Measurements from ENCODE around the gene SCO2. TPM values are rescaled to one million over a fixed set of nuclear protein-coding genes. Genes with fewer than 3 reads are reported as not detected.
A peak's percentile ranks its signal among the peaks of the same experiment; 100 is the strongest.

SCO2 gene
- total and polyA plus RNA-seq, 2 of the 13 experiments (the other 11 are each of a cell fraction or from before 2014, with no cell fraction given): 0.32 to 3.7 TPM

DNA sequence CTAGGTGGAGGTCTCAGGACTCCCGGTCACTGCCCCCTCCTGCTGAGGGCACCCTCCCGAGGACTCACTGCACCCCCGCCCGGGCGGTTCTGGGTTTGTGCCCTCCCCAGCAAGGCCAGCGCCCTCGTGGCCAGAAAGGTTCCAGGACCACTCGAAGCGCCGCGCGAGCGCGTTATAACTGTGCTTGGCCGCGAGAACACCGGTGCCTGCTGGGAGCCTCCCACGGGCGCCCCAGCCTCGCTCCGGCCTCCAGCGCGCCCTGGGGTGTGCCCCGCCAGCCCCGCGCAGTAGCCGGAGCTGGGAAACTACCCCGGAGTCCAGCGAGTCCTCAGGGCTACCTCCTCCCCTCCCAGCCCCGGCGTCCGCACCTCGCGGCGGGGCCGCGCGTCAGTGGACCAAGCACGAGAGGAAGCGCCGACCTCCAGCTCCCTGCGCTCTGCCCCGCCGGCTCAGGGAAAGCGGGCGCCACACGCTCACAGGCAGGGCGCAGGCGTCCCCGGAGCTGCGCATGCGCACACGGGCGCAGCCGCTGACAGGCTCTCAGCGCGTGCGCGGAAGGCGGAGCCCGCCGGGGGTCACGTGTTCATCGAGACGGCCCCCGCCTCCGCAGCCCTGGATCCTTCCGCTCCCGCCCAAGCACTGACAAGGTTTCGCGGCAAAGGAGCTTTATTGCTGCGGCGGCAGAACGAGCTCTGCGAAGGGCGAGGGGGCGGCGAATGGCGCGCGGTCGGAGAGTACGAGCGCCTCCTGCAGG is at the start of gene SCO2 (continued):
- TF ChIP-seq ZNF407 (CRISPR knock-in tag; IDR thresholded peaks at IDR 0.05; ENCODE audit: not compliant biosample characterization): peak; percentile 91
- TF ChIP-seq ZNF12 (CRISPR knock-in tag; IDR thresholded peaks at IDR 0.05): peak; percentile 74; the same call in 1 of the 2 replicates
- no peak; the same call in 1 of the 2 replicates for TF ChIP-seq ETS1 (CRISPR knock-in tag; IDR thresholded peaks at IDR 0.05)
- TF ChIP-seq RBM39 (IDR thresholded peaks at IDR 0.05; ENCODE audit: low read depth, low read length, poor library complexity, severe bottlenecking): peak; percentile 67
- TF ChIP-seq HIVEP1 (CRISPR knock-in tag; IDR thresholded peaks at IDR 0.05): peak; percentile 87
- TF ChIP-seq NCOA5 (CRISPR knock-in tag; IDR thresholded peaks at IDR 0.05): no peak
- peak; percentile 23 for TF ChIP-seq YY1 (IDR thresholded peaks at IDR 0.05; ENCODE audit: insufficient read depth, insufficient replicate concordance, low read depth, low read length)
- no peak for TF ChIP-seq ZNF879 (CRISPR knock-in tag; IDR thresholded peaks at IDR 0.05)
- peak; percentile 38; the same call in 1 of the 2 replicates for TF ChIP-seq ELF3 (CRISPR knock-in tag; IDR thresholded peaks at IDR 0.05)
- no peak; the same call in 1 of the 2 replicates for TF ChIP-seq MIER3 (CRISPR knock-in tag; IDR thresholded peaks at IDR 0.05; ENCODE audit: borderline replicate concordance)
- TF ChIP-seq ZNF850 (CRISPR knock-in tag; conservative IDR thresholded peaks at IDR 0.05): no peak
- TF ChIP-seq, protein P1, sequence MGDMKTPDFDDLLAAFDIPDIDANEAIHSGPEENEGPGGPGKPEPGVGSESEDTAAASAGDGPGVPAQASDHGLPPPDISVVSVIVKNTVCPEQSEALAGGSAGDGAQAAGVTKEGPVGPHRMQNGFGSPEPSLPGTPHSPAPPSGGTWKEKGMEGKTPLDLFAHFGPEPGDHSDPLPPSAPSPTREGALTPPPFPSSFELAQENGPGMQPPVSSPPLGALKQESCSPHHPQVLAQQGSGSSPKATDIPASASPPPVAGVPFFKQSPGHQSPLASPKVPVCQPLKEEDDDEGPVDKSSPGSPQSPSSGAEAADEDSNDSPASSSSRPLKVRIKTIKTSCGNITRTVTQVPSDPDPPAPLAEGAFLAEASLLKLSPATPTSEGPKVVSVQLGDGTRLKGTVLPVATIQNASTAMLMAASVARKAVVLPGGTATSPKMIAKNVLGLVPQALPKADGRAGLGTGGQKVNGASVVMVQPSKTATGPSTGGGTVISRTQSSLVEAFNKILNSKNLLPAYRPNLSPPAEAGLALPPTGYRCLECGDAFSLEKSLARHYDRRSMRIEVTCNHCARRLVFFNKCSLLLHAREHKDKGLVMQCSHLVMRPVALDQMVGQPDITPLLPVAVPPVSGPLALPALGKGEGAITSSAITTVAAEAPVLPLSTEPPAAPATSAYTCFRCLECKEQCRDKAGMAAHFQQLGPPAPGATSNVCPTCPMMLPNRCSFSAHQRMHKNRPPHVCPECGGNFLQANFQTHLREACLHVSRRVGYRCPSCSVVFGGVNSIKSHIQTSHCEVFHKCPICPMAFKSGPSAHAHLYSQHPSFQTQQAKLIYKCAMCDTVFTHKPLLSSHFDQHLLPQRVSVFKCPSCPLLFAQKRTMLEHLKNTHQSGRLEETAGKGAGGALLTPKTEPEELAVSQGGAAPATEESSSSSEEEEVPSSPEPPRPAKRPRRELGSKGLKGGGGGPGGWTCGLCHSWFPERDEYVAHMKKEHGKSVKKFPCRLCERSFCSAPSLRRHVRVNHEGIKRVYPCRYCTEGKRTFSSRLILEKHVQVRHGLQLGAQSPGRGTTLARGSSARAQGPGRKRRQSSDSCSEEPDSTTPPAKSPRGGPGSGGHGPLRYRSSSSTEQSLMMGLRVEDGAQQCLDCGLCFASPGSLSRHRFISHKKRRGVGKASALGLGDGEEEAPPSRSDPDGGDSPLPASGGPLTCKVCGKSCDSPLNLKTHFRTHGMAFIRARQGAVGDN (CRISPR knock-in tag; IDR thresholded peaks at IDR 0.05): peak; percentile 94
- no peak for TF ChIP-seq ZBTB21 (CRISPR knock-in tag; IDR thresholded peaks at IDR 0.05)
- TF ChIP-seq ZBTB3 (CRISPR knock-in tag; IDR thresholded peaks at IDR 0.05; ENCODE audit: borderline replicate concordance, low read depth): 0 out of 2 replicates have a peak, but pooled peaks have one; percentile 65
- peak; percentile 65; the same call in 1 of the 2 replicates for TF ChIP-seq NFATC3 (CRISPR knock-in tag; IDR thresholded peaks at IDR 0.05)

Measured in HepG2 (cell line).